Measurements from ENCODE around the gene TRABD2B. TPM values are rescaled to one million over a fixed set of nuclear protein-coding genes. Genes with fewer than 3 reads are reported as not detected.

TRABD2B gene
- total and polyA plus RNA-seq, 8 donors: 1.6 to 3.8 (median 3.0) TPM

DNA sequence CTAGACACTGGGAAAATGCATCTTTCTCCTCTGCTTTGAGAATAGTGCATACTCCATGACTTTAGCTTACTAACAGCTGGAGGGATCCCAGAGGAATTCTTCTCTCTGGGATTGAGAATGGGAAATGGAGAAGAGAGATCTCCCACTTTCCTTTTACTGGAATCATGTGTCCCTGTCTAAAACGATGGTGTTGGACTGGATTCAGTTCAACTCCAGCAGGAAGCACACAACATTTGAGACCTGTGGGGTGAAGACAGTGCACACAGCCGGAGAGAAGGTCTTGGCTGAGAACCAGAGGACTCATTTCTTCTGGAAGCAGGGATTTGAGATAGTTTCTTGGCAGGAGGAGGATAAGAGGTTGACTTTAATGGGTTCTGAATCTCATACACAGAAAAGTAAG, 58.7 kb downstream of the TRABD2B start:
- WGBS, 2 donors: 14 to 20% methylated on average over 2 of the region's 2 CpGs
- TF ChIP-seq, protein P1, sequence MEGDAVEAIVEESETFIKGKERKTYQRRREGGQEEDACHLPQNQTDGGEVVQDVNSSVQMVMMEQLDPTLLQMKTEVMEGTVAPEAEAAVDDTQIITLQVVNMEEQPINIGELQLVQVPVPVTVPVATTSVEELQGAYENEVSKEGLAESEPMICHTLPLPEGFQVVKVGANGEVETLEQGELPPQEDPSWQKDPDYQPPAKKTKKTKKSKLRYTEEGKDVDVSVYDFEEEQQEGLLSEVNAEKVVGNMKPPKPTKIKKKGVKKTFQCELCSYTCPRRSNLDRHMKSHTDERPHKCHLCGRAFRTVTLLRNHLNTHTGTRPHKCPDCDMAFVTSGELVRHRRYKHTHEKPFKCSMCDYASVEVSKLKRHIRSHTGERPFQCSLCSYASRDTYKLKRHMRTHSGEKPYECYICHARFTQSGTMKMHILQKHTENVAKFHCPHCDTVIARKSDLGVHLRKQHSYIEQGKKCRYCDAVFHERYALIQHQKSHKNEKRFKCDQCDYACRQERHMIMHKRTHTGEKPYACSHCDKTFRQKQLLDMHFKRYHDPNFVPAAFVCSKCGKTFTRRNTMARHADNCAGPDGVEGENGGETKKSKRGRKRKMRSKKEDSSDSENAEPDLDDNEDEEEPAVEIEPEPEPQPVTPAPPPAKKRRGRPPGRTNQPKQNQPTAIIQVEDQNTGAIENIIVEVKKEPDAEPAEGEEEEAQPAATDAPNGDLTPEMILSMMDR (IDR thresholded peaks at IDR 0.05): no peak
- intact Hi-C loops (cut with DNase I): no loop called here
- Histone ChIP-seq H3K27me3 (no peaks in the 10 kb centered on the region), H3K9me3 (no peaks in the 10 kb centered on the region), H3K4me1 (peaks cover 9 to 22% (median 20%) of the 10 kb centered on the region in 3 donors), H3K36me3 (no peaks in the 10 kb centered on the region), H3K4me3 (no peak overlapping the region), H3K27ac (no peak overlapping the region)
- DNase-seq (no peak), ATAC-seq (no peak), FAIRE-seq (no peak)

DNA sequence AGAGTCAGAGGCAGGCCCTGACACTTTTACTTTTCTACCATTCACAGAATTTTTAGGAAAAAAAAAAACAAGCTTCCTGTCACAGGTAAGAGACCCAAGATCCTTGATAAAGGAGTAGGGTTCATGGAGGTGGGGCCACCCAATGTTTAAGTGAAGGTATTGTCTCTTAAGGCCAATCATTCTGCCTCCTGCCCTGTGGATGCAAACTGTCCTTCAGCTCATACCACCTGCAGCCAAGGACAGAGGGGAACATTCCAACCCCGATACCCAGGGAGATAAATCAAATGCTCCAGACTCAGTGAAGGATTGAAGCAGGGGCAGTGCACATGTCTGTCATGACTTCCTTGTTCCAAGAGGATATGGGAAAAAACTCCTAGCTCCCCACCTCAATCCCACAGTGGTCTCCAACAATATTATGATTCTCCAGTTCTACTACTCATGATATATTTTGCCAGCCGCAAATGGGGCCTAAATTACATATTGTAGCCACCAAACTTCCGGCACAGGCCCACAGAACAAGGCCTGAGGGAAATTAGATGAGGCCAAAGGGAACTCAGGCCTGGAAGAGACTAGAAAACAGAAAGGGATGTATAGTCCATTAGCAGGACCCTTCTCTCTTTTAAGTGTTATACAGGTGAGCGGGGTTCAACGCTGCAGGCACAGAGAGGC, 59.5 kb downstream of the TRABD2B start:
- H3K4me1 ChIP-seq: peaks cover 9 to 16% (median 14%) of the 10 kb centered on the region in 3 donors
- WGBS, 2 donors: 88 to 89% methylated on average over 5 of the region's 5 CpGs
- H3K27ac ChIP-seq: peak overlapping the region in 1 of 4 donors; percentile 28
- TF ChIP-seq, protein P1 (IDR thresholded peaks at IDR 0.05): no peak
- intact Hi-C loops (cut with DNase I): no loop called here
- no peaks in the 10 kb centered on the region for H3K36me3 ChIP-seq
- H3K27me3 ChIP-seq: no peaks in the 10 kb centered on the region
- DNase-seq (no peak), FAIRE-seq (no peak), ATAC-seq (no peak)
- no peaks in the 10 kb centered on the region for H3K9me3 ChIP-seq
- H3K4me3 ChIP-seq: no peak overlapping the region

DNA sequence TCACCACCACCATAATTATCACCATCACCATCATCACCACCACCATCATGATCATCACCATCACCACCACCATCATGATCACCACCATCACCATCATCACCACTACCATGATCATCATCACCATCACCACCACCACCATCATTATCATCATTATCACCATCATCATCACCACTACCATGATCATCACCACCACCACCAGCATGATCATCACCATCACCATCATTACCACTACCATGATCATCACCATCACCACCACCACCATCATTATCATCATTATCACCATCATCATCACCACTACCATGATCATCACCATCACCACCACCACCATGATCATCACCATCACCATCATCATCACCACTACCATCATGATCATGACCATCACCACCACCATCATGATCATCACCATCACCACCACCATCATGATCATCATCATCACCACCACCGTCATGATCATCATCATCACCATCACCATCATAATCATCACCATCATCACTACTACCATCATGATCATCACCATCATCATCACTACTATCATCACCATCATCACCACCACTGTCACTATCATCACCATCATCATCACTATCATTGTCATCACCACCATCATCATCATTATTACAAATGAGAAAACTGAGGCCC, 60.2 kb downstream of the TRABD2B start:
- Histone ChIP-seq H3K4me3 (no peak overlapping the region), H3K36me3 (no peaks in the 10 kb centered on the region), H3K27ac (no peak overlapping the region), H3K9me3 (no peaks in the 10 kb centered on the region), H3K4me1 (peaks cover 6 to 12% (median 7%) of the 10 kb centered on the region in 3 donors), H3K27me3 (no peaks in the 10 kb centered on the region)
- intact Hi-C loops (cut with DNase I): no loop called here
- no peak for FAIRE-seq
- no peak for DNase-seq
- TF ChIP-seq, protein P1 (IDR thresholded peaks at IDR 0.05): no peak
- no peak for ATAC-seq
- whole genome bisulfite sequencing, 2 donors: 80 to 97% methylated on average over 1 of the region's 1 CpG

DNA sequence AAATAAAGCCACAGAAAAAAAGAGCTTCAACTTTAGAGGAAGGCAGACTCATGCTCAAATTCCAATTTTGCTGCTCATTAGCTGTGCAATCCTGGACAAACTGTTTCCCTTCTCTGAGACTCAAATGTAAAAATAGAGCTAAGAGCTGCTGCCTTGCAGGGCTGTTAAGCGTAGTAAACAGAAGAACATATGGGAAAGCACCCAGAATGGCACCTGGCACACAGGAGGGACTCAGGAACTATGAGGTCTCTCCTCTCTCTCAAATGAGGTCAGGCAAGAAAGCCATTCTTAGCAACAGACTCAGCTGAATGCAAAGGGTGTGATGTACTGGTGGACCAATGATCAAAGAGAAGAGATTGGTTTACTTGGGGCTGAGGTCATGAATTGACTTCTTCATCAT, 61.3 kb downstream of the TRABD2B start:
- H3K36me3 ChIP-seq: no peaks in the 10 kb centered on the region
- H3K4me1 ChIP-seq: peaks cover 0 to 5% (median 0%) of the 10 kb centered on the region in 3 donors
- TF ChIP-seq, protein P1 (IDR thresholded peaks at IDR 0.05): no peak
- no peak overlapping the region for H3K4me3 ChIP-seq
- no peak for DNase-seq
- FAIRE-seq: no peak
- no peaks in the 10 kb centered on the region for H3K27me3 ChIP-seq
- ATAC-seq: no peak
- no peak overlapping the region for H3K27ac ChIP-seq
- H3K9me3 ChIP-seq: no peaks in the 10 kb centered on the region
- 44 to 92% methylated on average over 1 of the region's 1 CpG for WGBS, 2 donors
- intact Hi-C loops (cut with DNase I): no loop called here

DNA sequence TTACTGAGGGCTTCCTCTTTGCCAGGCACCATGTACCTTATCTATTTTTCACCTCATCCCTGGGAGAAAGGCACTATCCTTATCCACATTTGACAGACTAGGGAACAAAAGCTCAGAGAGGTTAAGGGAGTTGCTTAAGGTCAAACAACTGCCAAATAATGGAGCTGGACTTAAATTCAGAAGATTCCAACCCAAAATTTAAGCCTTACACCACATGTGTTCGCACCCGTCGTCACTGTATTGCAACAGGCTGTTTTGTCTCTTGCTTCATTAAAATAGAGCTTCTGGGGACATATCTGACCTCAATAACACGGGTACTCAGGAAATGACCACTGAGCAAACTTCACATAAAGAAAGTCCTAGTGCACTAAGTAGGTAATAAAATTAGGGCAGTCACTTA, 62.0 kb downstream of the TRABD2B start:
- no peaks in the 10 kb centered on the region for H3K36me3 ChIP-seq
- no peaks in the 10 kb centered on the region for H3K4me1 ChIP-seq
- H3K27me3 ChIP-seq: no peaks in the 10 kb centered on the region
- TF ChIP-seq, protein P1 (IDR thresholded peaks at IDR 0.05): no peak
- intact Hi-C loops (cut with DNase I): no loop called here
- ATAC-seq: no peak
- peak overlapping the region in 1 of 4 donors; percentile 50 for H3K27ac ChIP-seq
- 59 to 60% methylated on average over 4 of the region's 4 CpGs for WGBS, 2 donors
- FAIRE-seq: no peak
- no peaks in the 10 kb centered on the region for H3K9me3 ChIP-seq
- DNase-seq: no peak
- no peak overlapping the region for H3K4me3 ChIP-seq
